ENCODE measurements around the gene PAFAH1B1.
A peak's percentile ranks its signal among the peaks of the same experiment; 100 is the strongest.

The PAFAH1B1 gene

DNA sequence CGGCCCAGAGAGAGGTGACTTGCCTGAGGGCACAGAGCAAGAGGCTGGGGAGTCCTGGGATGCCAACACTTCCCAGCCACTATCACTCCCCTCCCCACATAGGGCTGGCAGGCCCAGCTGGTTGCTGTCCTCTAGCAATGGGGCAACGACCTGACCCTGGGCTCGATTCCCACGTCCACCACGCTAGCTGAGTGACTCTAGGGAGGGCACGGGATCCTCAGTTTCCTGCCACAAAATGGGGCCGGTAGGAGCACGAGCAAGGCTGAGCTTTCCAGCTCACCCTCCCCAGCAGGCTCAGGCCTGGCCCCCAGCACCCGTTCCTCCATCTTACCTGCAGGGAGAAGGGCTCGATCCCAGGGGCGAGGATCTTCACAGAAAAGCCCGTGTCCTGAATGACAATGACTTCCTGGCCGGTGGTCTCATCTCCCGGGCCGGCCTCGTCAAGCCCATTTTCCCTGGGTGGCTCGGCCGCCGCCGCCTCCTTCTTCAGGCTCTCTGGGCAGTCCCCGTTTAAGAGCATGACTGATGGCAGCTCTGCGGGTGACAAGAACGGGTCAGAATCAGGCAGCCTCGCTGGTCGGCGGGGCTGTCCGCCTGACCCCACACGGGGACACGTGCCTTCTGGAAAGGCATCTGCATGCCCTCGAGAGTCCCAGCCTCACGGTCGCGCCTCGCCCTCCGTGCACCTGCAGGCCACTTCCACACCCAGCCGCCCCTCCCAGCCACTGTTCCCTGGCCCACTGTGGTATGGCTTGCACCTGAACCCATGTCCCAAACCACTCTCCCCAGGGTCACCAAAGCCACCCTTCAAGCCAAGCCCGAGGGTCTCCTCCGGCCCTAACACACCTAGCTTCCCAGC is 110.8 kb downstream of the PAFAH1B1 start:
- no peak for DNase-seq (ENCODE audit: low spot score)

DNA sequence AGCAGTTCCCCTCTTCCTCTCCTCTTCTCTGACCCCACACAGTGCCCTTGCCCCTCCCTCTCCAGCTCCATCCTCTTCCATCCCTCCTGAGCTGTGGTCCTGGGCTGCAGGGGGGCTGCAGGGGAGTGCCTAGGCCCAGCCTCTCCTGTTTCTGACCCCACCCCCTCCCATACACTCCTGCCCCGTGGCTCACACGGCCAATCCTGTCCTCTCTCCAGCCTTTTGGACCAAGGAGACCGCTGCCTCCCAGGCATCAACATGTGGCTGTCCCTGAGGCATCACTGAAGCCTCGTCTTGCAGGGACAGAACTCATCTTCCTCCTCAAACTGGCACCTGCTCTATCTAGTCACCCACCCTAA is 111.4 kb downstream of the PAFAH1B1 start:
- no peak for DNase-seq (ENCODE audit: low spot score)

DNA sequence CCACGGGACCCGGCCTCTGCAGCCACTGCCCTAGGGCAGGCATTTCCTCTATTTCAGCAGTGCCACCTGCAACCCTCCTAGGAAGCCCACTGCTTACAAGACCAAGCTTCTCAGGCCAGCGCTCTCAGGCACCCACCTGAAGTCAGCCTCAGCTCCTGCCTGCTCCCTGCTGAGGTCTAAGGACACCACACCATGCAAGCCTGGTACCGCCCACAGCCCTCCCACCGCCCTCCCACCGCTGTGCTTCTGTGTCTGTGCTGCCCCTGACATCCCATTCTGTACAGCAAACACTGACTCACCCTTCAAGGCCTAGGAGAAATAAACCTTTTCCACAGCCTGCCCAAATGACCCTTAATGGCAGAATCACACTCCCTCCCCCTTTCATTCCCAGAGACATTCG is 111.8 kb downstream of the PAFAH1B1 start:
- DNase-seq (ENCODE audit: low spot score): no peak

GRCh38 chr17:2705888-2706795 is 112.7 kb downstream of the PAFAH1B1 start:
- DNase-seq (ENCODE audit: low spot score): no peak

GRCh38 chr17:2706911-2707510 is 113.6 kb downstream of the PAFAH1B1 start:
- DNase-seq (ENCODE audit: low spot score): no peak

DNA sequence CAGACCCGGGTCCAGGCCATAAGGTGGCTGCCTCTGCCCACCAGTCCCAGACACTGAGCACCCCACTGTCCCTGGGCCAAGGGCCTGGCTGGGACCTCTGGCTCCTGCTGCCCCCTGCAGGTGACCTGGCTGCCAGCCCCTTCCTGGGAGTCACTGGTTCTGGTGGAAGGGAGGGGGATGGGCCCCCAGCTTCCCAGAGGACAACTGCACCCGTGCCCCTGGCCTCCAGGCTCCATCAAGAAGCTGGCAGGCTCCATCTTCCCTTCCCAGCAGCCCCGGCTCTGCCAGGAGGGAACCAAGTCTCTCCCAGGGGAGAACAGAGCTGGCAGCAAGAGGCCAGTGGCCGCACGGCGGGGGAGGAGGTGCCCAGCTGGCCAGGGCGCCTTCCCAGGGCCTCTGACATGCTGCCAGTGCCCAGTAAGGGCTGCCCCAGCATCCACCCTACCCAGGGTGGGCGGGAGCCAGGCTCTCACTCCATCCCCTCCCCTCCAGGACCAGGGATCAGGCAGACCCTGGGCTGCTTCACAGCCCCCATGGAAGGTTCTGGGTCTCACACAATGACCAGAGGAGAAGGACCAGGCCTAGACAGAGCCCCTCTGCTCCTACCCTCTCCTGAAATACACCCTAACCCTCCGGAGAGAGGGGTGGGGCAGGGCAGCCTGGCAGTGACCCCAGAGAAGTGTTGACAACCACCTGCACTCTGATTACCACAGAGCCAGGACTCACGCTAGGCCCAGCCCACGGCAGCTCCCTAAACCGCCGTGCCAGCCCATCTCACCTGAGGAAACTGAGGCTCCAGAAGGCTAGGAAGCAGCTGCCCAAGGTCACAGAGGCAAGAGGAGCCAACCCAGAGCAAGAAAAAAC is 114.5 kb downstream of the PAFAH1B1 start:
- peak; percentile 45 for DNase-seq (ENCODE audit: low spot score)

DNA sequence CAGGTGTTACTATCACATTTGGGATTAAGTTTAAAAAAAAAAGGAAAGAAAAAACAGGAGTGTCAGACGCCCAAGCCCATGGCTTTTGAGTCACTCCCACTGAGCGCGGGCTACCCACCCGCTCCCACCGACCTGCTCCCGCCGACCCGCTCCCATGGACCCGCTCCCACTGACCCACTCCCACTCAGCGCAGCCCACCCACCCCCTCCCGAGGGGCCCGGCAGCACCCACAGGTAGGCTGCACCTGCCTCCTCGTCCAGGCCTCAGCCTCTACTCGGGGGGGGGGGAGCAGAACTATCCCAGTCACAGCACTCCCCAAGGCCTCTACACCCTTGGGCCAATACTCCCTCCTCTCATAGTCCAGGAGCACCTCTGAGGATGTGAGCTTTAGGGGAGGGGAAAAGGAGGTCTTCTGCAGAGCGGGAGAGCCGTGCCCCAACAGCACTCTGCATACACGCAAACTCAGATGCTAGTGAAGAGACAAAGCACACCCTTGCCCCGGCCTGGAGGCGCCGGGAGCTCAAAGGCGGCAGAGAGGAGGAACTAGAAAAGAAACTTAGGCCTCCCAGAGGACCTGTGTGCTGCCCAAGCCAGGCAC is 115.2 kb downstream of the PAFAH1B1 start:
- no peak for DNase-seq (ENCODE audit: low spot score)

- no peak for DNase-seq (ENCODE audit: low spot score)
Observed at GRCh38 chr17:2709183-2709661, 115.8 kb downstream of the PAFAH1B1 start.

- no peak for DNase-seq (ENCODE audit: low spot score)
Observed at GRCh38 chr17:2710071-2710802, 116.8 kb downstream of the PAFAH1B1 start.

GRCh38 chr17:2710803-2711607 is 117.6 kb downstream of the PAFAH1B1 start:
- DNase-seq (ENCODE audit: low spot score): no peak

DNA sequence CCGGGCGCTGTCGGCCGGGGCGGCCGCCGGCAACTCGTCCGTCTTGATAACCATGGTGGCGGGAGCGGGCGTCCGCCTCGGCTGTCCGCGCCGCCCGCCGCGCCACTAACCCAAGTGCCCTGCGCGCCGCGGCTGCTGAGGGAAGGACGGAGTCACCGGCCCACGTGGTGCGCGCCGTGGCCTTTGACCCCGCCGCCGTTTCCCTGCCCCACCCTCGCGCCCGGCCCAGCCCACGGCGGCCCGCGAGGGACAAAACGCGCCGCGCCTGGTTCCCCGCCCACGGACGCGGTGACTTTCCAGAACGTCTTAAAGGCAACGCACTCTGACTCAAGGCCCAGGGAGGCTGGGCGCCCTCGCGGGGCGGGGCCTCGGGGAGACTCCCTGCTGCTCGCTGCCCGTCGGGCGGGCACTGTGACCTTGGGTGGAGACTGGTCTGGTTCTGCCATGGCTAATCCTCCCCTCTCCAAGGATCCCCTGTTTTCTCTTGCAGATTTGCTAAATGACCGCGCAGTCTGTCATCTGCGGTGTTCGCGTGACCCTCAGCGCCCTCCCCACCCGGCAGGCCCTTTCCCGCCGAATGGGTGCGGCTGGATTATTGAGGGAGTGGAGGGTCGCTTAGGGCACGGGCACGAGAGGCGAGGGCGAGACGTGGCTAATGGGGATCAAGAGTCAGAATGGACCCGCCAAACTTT is 118.3 kb downstream of the PAFAH1B1 start, which contains the start of gene CLUH:
Gene CLUH (minus strand): TSS at position 157 of the 692 bp plus-strand sequence. CDS start 103 bp downstream, at position 54.
- DNase-seq (ENCODE audit: low spot score): peak; percentile 93

DNA sequence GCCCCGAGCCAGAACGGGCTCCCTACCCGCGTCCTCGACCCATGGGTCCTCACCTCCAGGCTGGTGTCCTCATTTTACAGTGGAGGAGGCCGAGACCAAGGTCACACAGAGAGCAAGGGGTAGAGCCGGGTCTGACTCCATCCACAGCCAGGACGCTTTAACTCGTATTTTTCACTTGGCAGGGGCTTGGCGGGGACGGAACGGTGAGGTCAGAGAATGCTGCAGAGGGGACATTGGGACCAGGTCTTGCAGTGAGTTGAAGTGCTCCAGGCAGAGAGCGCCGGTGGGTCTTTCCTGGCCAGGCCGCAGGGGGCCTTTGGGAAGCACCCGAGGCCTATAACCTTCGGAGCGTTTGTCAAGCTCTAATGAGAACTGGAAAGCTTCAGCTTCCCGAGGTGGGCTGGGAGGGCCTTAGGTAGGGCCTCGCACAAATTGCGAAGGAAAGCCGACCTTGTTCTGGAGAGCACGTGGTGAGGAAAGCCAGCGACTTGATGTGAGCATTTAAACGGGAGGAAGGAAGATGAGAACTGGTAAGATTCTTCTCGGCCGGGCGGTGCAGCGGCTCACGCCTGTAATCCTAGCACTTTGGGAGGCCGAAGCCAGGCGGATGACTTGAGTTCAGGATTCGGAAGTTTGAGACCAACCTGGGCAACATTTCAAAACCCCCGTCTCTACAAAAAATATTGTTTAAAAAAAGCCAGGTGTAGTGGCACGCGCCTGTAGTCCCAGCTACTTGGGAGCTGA is 119.0 kb downstream of the PAFAH1B1 start:
- DNase-seq (ENCODE audit: low spot score): no peak

GRCh38 chr17:2713881-2714280 is 120.4 kb downstream of the PAFAH1B1 start:
- peak; percentile 79 for DNase-seq (ENCODE audit: low spot score)

GRCh38 chr17:2716649-2717048 is 123.2 kb downstream of the PAFAH1B1 start:
- DNase-seq (ENCODE audit: low spot score): no peak

- DNase-seq (ENCODE audit: low spot score): no peak
Observed at GRCh38 chr17:2718150-2718938, 124.9 kb downstream of the PAFAH1B1 start.

DNA sequence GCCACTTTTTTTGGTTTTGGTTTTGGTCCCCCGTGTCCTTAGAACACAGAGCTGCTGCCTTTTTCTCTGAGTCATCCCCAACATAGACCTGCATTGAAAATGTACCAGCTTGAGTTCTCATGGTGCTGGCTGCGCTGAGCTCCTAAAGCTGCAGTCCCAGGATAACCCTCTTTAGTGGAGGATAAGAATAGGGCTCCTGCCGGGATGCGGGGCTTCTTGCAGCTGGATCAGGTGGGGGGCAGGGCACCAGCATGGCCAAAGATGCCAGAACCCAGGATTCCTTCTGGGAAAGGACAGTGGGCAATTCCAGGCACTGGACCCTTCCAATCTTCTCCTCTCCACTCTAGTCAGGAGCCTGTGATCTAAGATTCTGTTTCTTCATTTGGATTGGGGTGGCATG is 126.4 kb downstream of the PAFAH1B1 start:
- DNase-seq (ENCODE audit: low spot score): no peak

GRCh38 chr17:2721603-2722002 is 128.1 kb downstream of the PAFAH1B1 start:
- DNase-seq (ENCODE audit: low spot score): no peak
